HG02642 (cell line): Measurements from ENCODE around the gene GGTA1.
"Not testable (repeated sequence)": the region's sequence is repeated elsewhere in the genome, so short reads cannot be mapped to it uniquely, and the experiment has no call there.

Experiments
- ATAC-seq: cut with Tn5 transposase; IDR thresholded peaks from one replicate; pipeline ENCODE4 v1.9.1; 2021; ENCODE audit warnings: mild to moderate bottlenecking; ENCODE audit not compliant: unreplicated experiment, poor library complexity

Gene GGTA1

GRCh38 chr9:121463026-121463807 is 36.4 kb downstream of the GGTA1 start:
- ATAC-seq, result no peak

GRCh38 chr9:121459513-121459912 is 40.1 kb downstream of the GGTA1 start:
- no peak for ATAC-seq

- ATAC-seq, result not testable (repeated sequence)
These were observed 41.2 kb downstream of the GGTA1 start for GRCh38 chr9:121458449-121458848.

GRCh38 chr9:121455527-121456239 is 44.0 kb downstream of the GGTA1 start:
- ATAC-seq, result no peak

GRCh38 chr9:121454972-121455371 is 44.7 kb downstream of the GGTA1 start:
- ATAC-seq, result no peak

GRCh38 chr9:121453232-121453892 is 46.3 kb downstream of the GGTA1 start:
- no peak for ATAC-seq

GRCh38 chr9:121452085-121452484 is 47.6 kb downstream of the GGTA1 start:
- ATAC-seq, result no peak

- ATAC-seq, result no peak
These were observed 48.1 kb downstream of the GGTA1 start for GRCh38 chr9:121451586-121451985.

GRCh38 chr9:121450241-121450640 is 49.4 kb downstream of the GGTA1 start:
- ATAC-seq, result no peak

GRCh38 chr9:121449786-121450185 is 49.9 kb downstream of the GGTA1 start:
- ATAC-seq, result no peak

- ATAC-seq, result no peak
These were observed 52.3 kb downstream of the GGTA1 start for GRCh38 chr9:121447321-121447834.

GRCh38 chr9:121445986-121446385 is 53.7 kb downstream of the GGTA1 start:
- ATAC-seq, result no peak

- no peak for ATAC-seq
These were observed 55.7 kb downstream of the GGTA1 start for GRCh38 chr9:121443981-121444380.

- no peak for ATAC-seq
These were observed 58.5 kb downstream of the GGTA1 start for GRCh38 chr9:121441165-121441564.

GRCh38 chr9:121439711-121440664 is 59.7 kb downstream of the GGTA1 start:
- ATAC-seq, result no peak

GRCh38 chr9:121439016-121439415 is 60.6 kb downstream of the GGTA1 start:
- no peak for ATAC-seq

GRCh38 chr9:121437891-121438290 is 61.8 kb downstream of the GGTA1 start:
- ATAC-seq, result no peak

GRCh38 chr9:121437046-121437445 is 62.6 kb downstream of the GGTA1 start:
- not testable (repeated sequence) for ATAC-seq

- no peak for ATAC-seq
These were observed 64.7 kb downstream of the GGTA1 start for GRCh38 chr9:121434969-121435368.

- no peak for ATAC-seq
These were observed 71.7 kb downstream of the GGTA1 start for GRCh38 chr9:121427899-121428298.
